22Rv1 (cell line): Measurements from ENCODE around the gene CST6.

Experiments
- ZFX ChIP-seq: fragments of 450-650 bp; IDR thresholded peaks from 2 replicates; pipeline ENCODE4 v1.6.1; 2017; ENCODE audit warnings: antibody characterized with exemption, borderline replicate concordance
- TF ChIP-seq, protein P1 (sequence below): fragments of 450-650 bp; IDR thresholded peaks from 2 replicates; pipeline ENCODE4 v1.5.1; 2017; ENCODE audit warnings: mild to moderate bottlenecking

GRCh38 chr11:66037327-66037726 is 25.5 kb downstream of the CST6 start:
- TF ChIP-seq, protein P1, sequence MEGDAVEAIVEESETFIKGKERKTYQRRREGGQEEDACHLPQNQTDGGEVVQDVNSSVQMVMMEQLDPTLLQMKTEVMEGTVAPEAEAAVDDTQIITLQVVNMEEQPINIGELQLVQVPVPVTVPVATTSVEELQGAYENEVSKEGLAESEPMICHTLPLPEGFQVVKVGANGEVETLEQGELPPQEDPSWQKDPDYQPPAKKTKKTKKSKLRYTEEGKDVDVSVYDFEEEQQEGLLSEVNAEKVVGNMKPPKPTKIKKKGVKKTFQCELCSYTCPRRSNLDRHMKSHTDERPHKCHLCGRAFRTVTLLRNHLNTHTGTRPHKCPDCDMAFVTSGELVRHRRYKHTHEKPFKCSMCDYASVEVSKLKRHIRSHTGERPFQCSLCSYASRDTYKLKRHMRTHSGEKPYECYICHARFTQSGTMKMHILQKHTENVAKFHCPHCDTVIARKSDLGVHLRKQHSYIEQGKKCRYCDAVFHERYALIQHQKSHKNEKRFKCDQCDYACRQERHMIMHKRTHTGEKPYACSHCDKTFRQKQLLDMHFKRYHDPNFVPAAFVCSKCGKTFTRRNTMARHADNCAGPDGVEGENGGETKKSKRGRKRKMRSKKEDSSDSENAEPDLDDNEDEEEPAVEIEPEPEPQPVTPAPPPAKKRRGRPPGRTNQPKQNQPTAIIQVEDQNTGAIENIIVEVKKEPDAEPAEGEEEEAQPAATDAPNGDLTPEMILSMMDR, result no peak
- no peak for TF ChIP-seq ZFX
